Lower lobe of right lung (tissue), 2 donors: ENCODE measurements around the gene TUBB3. TPM values are rescaled to one million over a fixed set of nuclear protein-coding genes. Genes with fewer than 3 reads are reported as not detected.

Source experiments
- ATAC-seq, 2 donors: fragments of 200-7000 bp; cut with Tn5 transposase; one replicate each; pipeline ENCODE4 v1.9.1; 2020 to 2022; ENCODE audit warnings: mild to moderate bottlenecking in 2 of 2, moderate library complexity in 2 of 2
- DNase-seq: peaks from one replicate; pipeline ENCODE4 v3.0.0-alpha.2; 2020
- H3K27ac ChIP-seq: fragments of 200-600 bp; one replicate; pipeline ENCODE4 v1.8.0; 2022
- H3K27me3 ChIP-seq: fragments of 200-600 bp; one replicate; pipeline ENCODE4 v1.8.0; 2022; ENCODE audit warnings: low read depth
- H3K36me3 ChIP-seq: fragments of 200-600 bp; one replicate; pipeline ENCODE4 v1.8.0; 2022; ENCODE audit warnings: mild to moderate bottlenecking
- H3K4me1 ChIP-seq: fragments of 200-600 bp; one replicate; pipeline ENCODE4 v1.8.0; 2022
- H3K4me3 ChIP-seq: fragments of 200-600 bp; one replicate; pipeline ENCODE4 v1.8.0; 2022; ENCODE audit warnings: mild to moderate bottlenecking
- H3K9me3 ChIP-seq: fragments of 200-600 bp; one replicate; pipeline ENCODE4 v1.8.0; 2022
- intact Hi-C: fragments of 100-400 bp; cut with DNase I; formaldehyde crosslinking; loops from one replicate; pipeline ENCODE4 v1.11.0; 2022
- total RNA-seq: library from RNA; stranded (reverse); fragmentation: NEBNext Ultra II Directional; extraction: Animal tissue kit (Norgen Biotek cat#: 25700); gene quantifications from one replicate; pipeline ENCODE4 v1.2.1, GENCODE V29; 2021
- TF ChIP-seq, protein P1 (sequence below): fragments of 200-600 bp; IDR thresholded peaks from one replicate; pipeline ENCODE4 v1.8.0; 2022; ENCODE audit warnings: antibody characterized with exemption, mild to moderate bottlenecking
- donor health status: DM: no; HTN: yes; CAD: no; lungs with severe emphysema.

TUBB3 gene
- total RNA-seq, 1 donor from 2014 or later: 2.1 TPM

GRCh38 chr16:89923640-89924296 lies 626 bp downstream of the TUBB3 start:
- peaks cover 73% of the 10 kb centered on the region for H3K27me3 ChIP-seq
- DNase-seq: no peak
- peak overlapping the region; percentile 60 for H3K4me3 ChIP-seq
- no peak overlapping the region for H3K27ac ChIP-seq
- peaks cover 56% of the 10 kb centered on the region for H3K4me1 ChIP-seq
- no peaks in the 10 kb centered on the region for H3K36me3 ChIP-seq
- TF ChIP-seq, protein P1, sequence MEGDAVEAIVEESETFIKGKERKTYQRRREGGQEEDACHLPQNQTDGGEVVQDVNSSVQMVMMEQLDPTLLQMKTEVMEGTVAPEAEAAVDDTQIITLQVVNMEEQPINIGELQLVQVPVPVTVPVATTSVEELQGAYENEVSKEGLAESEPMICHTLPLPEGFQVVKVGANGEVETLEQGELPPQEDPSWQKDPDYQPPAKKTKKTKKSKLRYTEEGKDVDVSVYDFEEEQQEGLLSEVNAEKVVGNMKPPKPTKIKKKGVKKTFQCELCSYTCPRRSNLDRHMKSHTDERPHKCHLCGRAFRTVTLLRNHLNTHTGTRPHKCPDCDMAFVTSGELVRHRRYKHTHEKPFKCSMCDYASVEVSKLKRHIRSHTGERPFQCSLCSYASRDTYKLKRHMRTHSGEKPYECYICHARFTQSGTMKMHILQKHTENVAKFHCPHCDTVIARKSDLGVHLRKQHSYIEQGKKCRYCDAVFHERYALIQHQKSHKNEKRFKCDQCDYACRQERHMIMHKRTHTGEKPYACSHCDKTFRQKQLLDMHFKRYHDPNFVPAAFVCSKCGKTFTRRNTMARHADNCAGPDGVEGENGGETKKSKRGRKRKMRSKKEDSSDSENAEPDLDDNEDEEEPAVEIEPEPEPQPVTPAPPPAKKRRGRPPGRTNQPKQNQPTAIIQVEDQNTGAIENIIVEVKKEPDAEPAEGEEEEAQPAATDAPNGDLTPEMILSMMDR: no peak
- intact Hi-C loops: no loop called here
- no peaks in the 10 kb centered on the region for H3K9me3 ChIP-seq
- no peak for ATAC-seq

DNA sequence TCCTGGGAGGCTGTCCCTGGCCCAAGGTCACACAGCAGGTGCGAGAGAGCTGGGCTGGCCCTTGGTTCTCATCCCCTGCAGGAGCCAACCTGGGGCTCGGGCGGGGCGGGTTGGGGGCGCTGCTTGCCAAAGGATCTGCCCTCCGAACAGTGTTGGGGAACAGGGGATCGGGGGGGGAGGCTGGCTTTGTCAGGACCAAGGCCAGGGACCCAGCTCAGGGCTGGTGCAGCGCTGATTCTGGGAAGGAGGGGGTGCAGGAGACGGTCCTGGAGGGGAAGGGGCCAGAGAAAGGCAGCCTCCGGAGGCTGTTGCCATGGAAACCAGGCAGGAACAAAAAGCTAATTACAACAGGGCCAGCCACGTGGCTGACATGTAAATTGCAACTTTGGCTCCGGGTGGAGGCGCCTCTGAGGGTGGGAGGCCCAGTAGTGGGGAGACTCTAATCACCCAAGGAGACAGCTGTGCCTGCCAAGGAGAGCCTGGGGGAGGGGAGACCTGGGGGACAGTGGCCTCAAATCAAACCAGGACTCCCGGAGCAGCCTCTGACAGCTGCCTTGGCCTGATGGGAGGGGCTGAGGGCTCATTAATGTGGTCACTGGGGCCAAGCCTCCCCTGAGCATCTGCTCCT lies 1.3 kb downstream of the TUBB3 start:
- Histone ChIP-seq H3K27me3 (peaks cover 73% of the 10 kb centered on the region), H3K4me1 (peaks cover 51% of the 10 kb centered on the region), H3K27ac (no peak overlapping the region), H3K4me3 (no peak overlapping the region), H3K9me3 (no peaks in the 10 kb centered on the region), H3K36me3 (no peaks in the 10 kb centered on the region)
- DNase-seq (no peak), ATAC-seq (no peak)
- intact Hi-C loops: no loop called here
- TF ChIP-seq, protein P1: no peak

- no peak for ATAC-seq
- DNase-seq: no peak
- Histone ChIP-seq H3K9me3 (no peaks in the 10 kb centered on the region), H3K27me3 (peaks cover 68% of the 10 kb centered on the region), H3K4me1 (peaks cover 51% of the 10 kb centered on the region), H3K4me3 (no peak overlapping the region), H3K27ac (no peak overlapping the region), H3K36me3 (no peaks in the 10 kb centered on the region)
- intact Hi-C loops: no loop called here
- TF ChIP-seq, protein P1: no peak
These were observed 1.8 kb downstream of the TUBB3 start for GRCh38 chr16:89924925-89925307.

- peaks cover 64% of the 10 kb centered on the region for H3K27me3 ChIP-seq
- no peaks in the 10 kb centered on the region for H3K9me3 ChIP-seq
- DNase-seq: no peak
- H3K4me1 ChIP-seq: peaks cover 51% of the 10 kb centered on the region
- peak overlapping the region; percentile 61 for H3K4me3 ChIP-seq
- TF ChIP-seq, protein P1: no peak
- intact Hi-C loops: no loop called here
- ATAC-seq: no peak
- no peaks in the 10 kb centered on the region for H3K36me3 ChIP-seq
- H3K27ac ChIP-seq: no peak overlapping the region
These were observed 2.5 kb downstream of the TUBB3 start for GRCh38 chr16:89925596-89926079.

DNA sequence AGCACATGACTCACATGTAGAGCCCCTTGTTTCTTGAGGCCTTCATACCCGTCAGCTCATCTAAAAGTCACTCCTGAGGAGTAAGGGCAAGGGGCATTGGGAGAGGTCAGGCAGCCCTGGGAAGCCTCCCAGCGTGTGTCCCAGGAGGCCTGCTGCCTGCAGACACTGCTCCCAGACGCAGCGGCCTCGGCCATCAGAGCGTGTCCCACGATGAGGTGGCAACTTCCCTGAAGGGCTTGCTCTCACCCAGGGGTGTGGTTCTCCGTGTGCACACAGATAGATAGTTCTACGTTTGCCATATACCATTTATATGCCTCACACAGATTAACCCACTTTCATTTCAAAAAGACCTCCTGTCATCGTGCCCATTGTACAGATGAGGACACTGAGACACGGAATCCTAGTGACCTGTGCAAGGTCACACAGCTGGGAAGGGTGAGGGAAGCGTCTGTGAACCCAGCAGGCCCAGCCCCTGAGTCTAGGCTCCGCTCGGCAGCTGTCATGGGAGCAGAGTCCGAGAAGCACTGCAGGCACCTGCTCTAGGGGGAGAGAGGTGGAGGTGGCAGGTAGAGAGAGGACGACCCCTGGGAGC lies 8.3 kb downstream of the TUBB3 start:
- DNase-seq (no peak), ATAC-seq (no peak)
- Histone ChIP-seq H3K4me3 (no peak overlapping the region), H3K4me1 (peaks cover 4% of the 10 kb centered on the region), H3K27ac (no peak overlapping the region), H3K9me3 (no peaks in the 10 kb centered on the region), H3K27me3 (peaks cover 19% of the 10 kb centered on the region), H3K36me3 (no peaks in the 10 kb centered on the region)
- intact Hi-C loops: no loop called here
- TF ChIP-seq, protein P1: no peak
